Measurements from ENCODE around the gene B3GNT3. TPM values are rescaled to one million over a fixed set of nuclear protein-coding genes. Genes with fewer than 3 reads are reported as not detected.

B3GNT3 gene
- total RNA-seq, 6 experiments from 2014 or later, result 0.26 to 13.6 (median 3.1) TPM

DNA sequence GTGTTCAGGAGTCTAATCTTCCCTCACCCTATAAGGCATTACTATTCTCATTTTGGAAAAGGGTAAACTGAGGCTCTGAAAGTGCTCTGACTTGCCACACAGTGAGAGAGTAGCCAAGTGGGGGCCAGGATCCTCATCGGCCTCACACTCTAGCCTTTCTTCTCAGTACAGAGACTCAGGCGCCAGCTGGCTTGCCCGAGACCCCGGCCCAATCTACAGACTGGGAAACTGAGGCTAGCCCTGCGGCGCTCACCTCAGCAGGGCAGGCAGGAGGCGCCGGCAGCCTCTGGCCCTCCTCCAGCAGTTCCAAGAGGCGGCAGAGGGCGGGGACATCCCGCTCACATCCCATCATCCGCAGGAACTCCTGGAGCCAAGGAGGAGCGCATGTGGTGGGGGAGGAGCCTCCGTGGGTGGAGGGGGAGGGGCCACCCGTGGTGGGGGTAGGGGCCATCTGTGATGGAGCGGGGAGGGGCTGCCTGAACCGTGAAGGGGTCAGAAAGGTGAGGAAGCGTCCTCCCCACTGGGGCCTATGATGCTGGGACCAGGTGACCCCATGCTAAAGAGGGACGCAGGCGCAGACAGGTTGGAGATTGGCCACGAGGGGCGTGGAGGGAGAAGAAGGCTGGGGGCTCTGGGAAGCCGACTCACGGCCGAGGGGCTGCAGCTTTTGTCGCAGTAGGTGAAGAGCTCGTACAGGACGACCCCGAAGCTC, 35.1 kb downstream of the B3GNT3 start:
- no peaks in the 10 kb centered on the region for H3K27me3 ChIP-seq
- WGBS (ENCODE audit: insufficient coverage, low coverage, low lambda C conversion rate, missing lambda C conversion rate), result 18% methylated on average over 16 of the region's 29 CpGs
- no peak overlapping the region for H3K4me3 ChIP-seq
- no peak for DNase-seq
- no peak overlapping the region for H3K27ac ChIP-seq
- no peaks in the 10 kb centered on the region for H3K4me1 ChIP-seq
- no peaks in the 10 kb centered on the region for H3K36me3 ChIP-seq
- H3K9me3 ChIP-seq, result no peaks in the 10 kb centered on the region
- ATAC-seq, result peak in 2 of 4 donors; percentile 6 to 52
- intact Hi-C loops (cut with DNase I), result no loop called here
- no peak for TF ChIP-seq POLR2A (IDR thresholded peaks at IDR 0.05)
- TF ChIP-seq, protein P1, sequence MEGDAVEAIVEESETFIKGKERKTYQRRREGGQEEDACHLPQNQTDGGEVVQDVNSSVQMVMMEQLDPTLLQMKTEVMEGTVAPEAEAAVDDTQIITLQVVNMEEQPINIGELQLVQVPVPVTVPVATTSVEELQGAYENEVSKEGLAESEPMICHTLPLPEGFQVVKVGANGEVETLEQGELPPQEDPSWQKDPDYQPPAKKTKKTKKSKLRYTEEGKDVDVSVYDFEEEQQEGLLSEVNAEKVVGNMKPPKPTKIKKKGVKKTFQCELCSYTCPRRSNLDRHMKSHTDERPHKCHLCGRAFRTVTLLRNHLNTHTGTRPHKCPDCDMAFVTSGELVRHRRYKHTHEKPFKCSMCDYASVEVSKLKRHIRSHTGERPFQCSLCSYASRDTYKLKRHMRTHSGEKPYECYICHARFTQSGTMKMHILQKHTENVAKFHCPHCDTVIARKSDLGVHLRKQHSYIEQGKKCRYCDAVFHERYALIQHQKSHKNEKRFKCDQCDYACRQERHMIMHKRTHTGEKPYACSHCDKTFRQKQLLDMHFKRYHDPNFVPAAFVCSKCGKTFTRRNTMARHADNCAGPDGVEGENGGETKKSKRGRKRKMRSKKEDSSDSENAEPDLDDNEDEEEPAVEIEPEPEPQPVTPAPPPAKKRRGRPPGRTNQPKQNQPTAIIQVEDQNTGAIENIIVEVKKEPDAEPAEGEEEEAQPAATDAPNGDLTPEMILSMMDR (IDR thresholded peaks at IDR 0.05), result no peak

DNA sequence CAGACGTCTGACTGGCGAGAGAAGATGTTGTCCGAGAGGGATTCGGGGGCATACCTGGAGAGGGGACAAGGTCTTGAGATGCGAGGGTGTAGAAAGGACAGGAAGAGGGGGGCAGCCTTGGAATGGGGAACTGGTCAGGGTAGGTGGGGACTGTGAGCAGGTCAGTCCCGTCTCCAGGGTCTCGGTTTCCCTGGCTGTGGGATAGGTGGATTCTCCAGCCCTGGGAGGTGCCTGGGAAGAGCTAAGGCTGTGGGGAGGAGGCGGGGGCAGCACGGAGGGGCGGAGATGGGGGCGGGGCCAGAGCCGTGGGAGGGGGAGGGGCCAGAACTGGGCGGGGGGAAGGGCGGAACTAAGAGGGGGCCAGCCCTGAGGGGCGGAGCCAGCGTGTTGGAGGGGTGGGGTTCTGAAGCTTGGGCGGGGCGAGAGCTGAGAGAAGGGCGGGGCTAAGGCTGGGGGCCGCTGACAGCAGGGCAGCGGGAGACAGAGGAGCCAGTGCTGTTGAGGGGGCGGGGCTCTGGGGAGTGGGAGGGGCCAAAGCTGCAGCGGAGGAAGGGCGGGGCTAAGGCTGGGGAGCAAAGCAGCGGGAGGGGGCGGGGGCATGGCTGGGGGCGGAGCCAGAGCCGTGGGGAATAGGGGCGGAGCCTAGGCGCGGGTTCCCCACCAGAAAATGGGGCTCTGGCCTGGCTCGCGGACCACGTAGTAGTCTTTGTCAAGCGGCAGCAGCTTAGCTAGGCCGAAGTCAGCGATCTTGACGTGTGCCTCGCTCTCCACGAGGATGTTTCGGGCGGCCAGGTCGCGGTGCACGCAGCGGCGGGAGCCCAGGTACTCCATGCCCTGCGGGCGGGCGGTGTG, 35.9 kb downstream of the B3GNT3 start:
- intact Hi-C loops (cut with DNase I), result no loop called here
- ATAC-seq (peak; percentile 47 to 77 (median 60)), DNase-seq (no peak)
- H3K27me3 ChIP-seq, result no peaks in the 10 kb centered on the region
- TF ChIP-seq, protein P1 (IDR thresholded peaks at IDR 0.05), result no peak
- TF ChIP-seq POLR2A (IDR thresholded peaks at IDR 0.05), result no peak
- 14% methylated on average over 24 of the region's 50 CpGs for WGBS (ENCODE audit: insufficient coverage, low coverage, low lambda C conversion rate, missing lambda C conversion rate)
- H3K36me3 ChIP-seq, result no peaks in the 10 kb centered on the region
- H3K27ac ChIP-seq, result no peak overlapping the region
- H3K9me3 ChIP-seq, result no peaks in the 10 kb centered on the region
- H3K4me1 ChIP-seq, result no peaks in the 10 kb centered on the region
- no peak overlapping the region for H3K4me3 ChIP-seq

GRCh38 chr19:17831419-17831888, 36.5 kb downstream of the B3GNT3 start:
- no peak for ATAC-seq
- no peak for TF ChIP-seq POLR2A (IDR thresholded peaks at IDR 0.05)
- TF ChIP-seq, protein P1 (IDR thresholded peaks at IDR 0.05), result no peak
- no peak for DNase-seq
- intact Hi-C loops (cut with DNase I), result no loop called here
- Histone ChIP-seq H3K36me3 (no peaks in the 10 kb centered on the region), H3K4me1 (no peaks in the 10 kb centered on the region), H3K4me3 (no peak overlapping the region), H3K27ac (no peak overlapping the region), H3K9me3 (no peaks in the 10 kb centered on the region), H3K27me3 (no peaks in the 10 kb centered on the region)
- 44% methylated on average over 7 of the region's 25 CpGs for WGBS (ENCODE audit: insufficient coverage, low coverage, low lambda C conversion rate, missing lambda C conversion rate)

- H3K4me3 ChIP-seq, result no peak overlapping the region
- TF ChIP-seq, protein P1 (IDR thresholded peaks at IDR 0.05), result no peak
- no peak for TF ChIP-seq POLR2A (IDR thresholded peaks at IDR 0.05)
- intact Hi-C loops (cut with DNase I), result no loop called here
- WGBS (ENCODE audit: insufficient coverage, low coverage, low lambda C conversion rate, missing lambda C conversion rate), result 90% methylated on average over 2 of the region's 17 CpGs
- H3K27me3 ChIP-seq, result no peaks in the 10 kb centered on the region
- ATAC-seq, result no peak
- DNase-seq, result no peak
- H3K9me3 ChIP-seq, result no peaks in the 10 kb centered on the region
- H3K4me1 ChIP-seq, result no peaks in the 10 kb centered on the region
- no peak overlapping the region for H3K27ac ChIP-seq
- no peaks in the 10 kb centered on the region for H3K36me3 ChIP-seq
Observed at GRCh38 chr19:17832443-17833208, 37.7 kb downstream of the B3GNT3 start.
